Ectodermal cell (in vitro differentiated cells): ENCODE measurements around the gene NSUN3.
"Not testable (repeated sequence)": the region's sequence is repeated elsewhere in the genome, so short reads cannot be mapped to it uniquely, and the experiment has no call there.

Experiments used
- H3K27ac ChIP-seq: 2 replicates; pipeline ENCODE4 v1.7.0; 2013; ENCODE audit warnings: mild to moderate bottlenecking, low read depth, low read length; ENCODE audit not compliant: insufficient read depth, poor library complexity, severe bottlenecking
- H3K27me3 ChIP-seq: 2 replicates; pipeline ENCODE4 v1.7.0; 2013; ENCODE audit warnings: mild to moderate bottlenecking, low read length; ENCODE audit not compliant: insufficient read depth, control insufficient read depth, poor library complexity, severe bottlenecking
- H3K36me3 ChIP-seq: one replicate; pipeline ENCODE4 v1.7.0; 2013; ENCODE audit warnings: low read length; ENCODE audit not compliant: control insufficient read depth, insufficient read depth
- H3K4me1 ChIP-seq: one replicate; pipeline ENCODE4 v1.7.0; 2013; ENCODE audit warnings: low read length; ENCODE audit not compliant: control insufficient read depth, insufficient read depth
- H3K4me3 ChIP-seq: 2 replicates; pipeline ENCODE4 v1.7.0; 2013; ENCODE audit warnings: low read depth, low read length, control low read depth; ENCODE audit not compliant: insufficient read depth
- H3K9me3 ChIP-seq: 2 replicates; pipeline ENCODE4 v1.7.0; 2013; ENCODE audit warnings: mild to moderate bottlenecking, low read length, moderate library complexity; ENCODE audit not compliant: control insufficient read depth
- WGBS, 2 experiments: methylation state at CpG; one replicate each; pipeline ENCODE4 v1.1.7; 2013; ENCODE audit warnings: missing lambda C conversion rate in 2 of 2; 5-methylcytosine and 5-hydroxymethylcytosine counted together

The NSUN3 gene

GRCh38 chr3:94092086-94092485 lies 29.2 kb downstream of the NSUN3 start:
- Histone ChIP-seq H3K27ac (no peak overlapping the region), H3K36me3 (no peaks in the 10 kb centered on the region), H3K4me1 (no peaks in the 10 kb centered on the region), H3K9me3 (no peaks in the 10 kb centered on the region), H3K4me3 (no peak overlapping the region), H3K27me3 (no peaks in the 10 kb centered on the region)
- 87 to 100% methylated on average over 1 of the region's 1 CpG for WGBS, 2 experiments

- Histone ChIP-seq H3K36me3 (no peaks in the 10 kb centered on the region), H3K4me3 (no peak overlapping the region), H3K27me3 (no peaks in the 10 kb centered on the region), H3K4me1 (no peaks in the 10 kb centered on the region), H3K27ac (no peak overlapping the region), H3K9me3 (no peaks in the 10 kb centered on the region)
- 94 to 100% methylated on average over 1 of the region's 1 CpG for WGBS, 2 experiments
Observed at GRCh38 chr3:94093151-94093550, 30.3 kb downstream of the NSUN3 start.

- Histone ChIP-seq H3K27ac (no peak overlapping the region), H3K9me3 (no peaks in the 10 kb centered on the region), H3K27me3 (no peaks in the 10 kb centered on the region), H3K4me3 (no peak overlapping the region), H3K4me1 (no peaks in the 10 kb centered on the region), H3K36me3 (no peaks in the 10 kb centered on the region)
- 88% methylated on average over 2 of the region's 2 CpGs; no CpG with 5 or more reads in 1 of the 2 experiments for WGBS, 2 experiments
Observed at GRCh38 chr3:94095111-94095510, 32.2 kb downstream of the NSUN3 start.

- Histone ChIP-seq H3K36me3 (no peaks in the 10 kb centered on the region), H3K27me3 (no peaks in the 10 kb centered on the region), H3K4me3 (no peak overlapping the region), H3K9me3 (no peaks in the 10 kb centered on the region), H3K4me1 (no peaks in the 10 kb centered on the region), H3K27ac (no peak overlapping the region)
- WGBS, 2 experiments, result 88 to 95% methylated on average over 3 of the region's 3 CpGs
Observed at GRCh38 chr3:94098452-94098851, 35.6 kb downstream of the NSUN3 start.

GRCh38 chr3:94099311-94099710 lies 36.5 kb downstream of the NSUN3 start:
- H3K27me3 ChIP-seq, result no peaks in the 10 kb centered on the region
- 86 to 100% methylated on average over 1 of the region's 1 CpG for WGBS, 2 experiments
- H3K9me3 ChIP-seq, result no peaks in the 10 kb centered on the region
- H3K36me3 ChIP-seq, result no peaks in the 10 kb centered on the region
- H3K4me3 ChIP-seq, result no peak overlapping the region
- no peaks in the 10 kb centered on the region for H3K4me1 ChIP-seq
- no peak overlapping the region for H3K27ac ChIP-seq

GRCh38 chr3:94101860-94102259 lies 39.0 kb downstream of the NSUN3 start:
- no peaks in the 10 kb centered on the region for H3K4me1 ChIP-seq
- no peaks in the 10 kb centered on the region for H3K27me3 ChIP-seq
- 92 to 93% methylated on average over 3 of the region's 4 CpGs for WGBS, 2 experiments
- H3K9me3 ChIP-seq, result no peaks in the 10 kb centered on the region
- no peaks in the 10 kb centered on the region for H3K36me3 ChIP-seq
- no peak overlapping the region for H3K27ac ChIP-seq
- no peak overlapping the region for H3K4me3 ChIP-seq

GRCh38 chr3:94106268-94106667 lies 43.4 kb downstream of the NSUN3 start:
- H3K4me3 ChIP-seq, result no peak overlapping the region
- no peaks in the 10 kb centered on the region for H3K27me3 ChIP-seq
- no peak overlapping the region for H3K27ac ChIP-seq
- 96 to 97% methylated on average over 5 of the region's 5 CpGs for WGBS, 2 experiments
- no peaks in the 10 kb centered on the region for H3K4me1 ChIP-seq
- H3K9me3 ChIP-seq, result no peaks in the 10 kb centered on the region
- H3K36me3 ChIP-seq, result no peaks in the 10 kb centered on the region

GRCh38 chr3:94110232-94110631 lies 47.4 kb downstream of the NSUN3 start:
- not testable (repeated sequence) for H3K4me3 ChIP-seq, H3K4me1 ChIP-seq, H3K36me3 ChIP-seq, H3K27ac ChIP-seq, H3K27me3 ChIP-seq, H3K9me3 ChIP-seq

GRCh38 chr3:94110854-94111253 lies 48.0 kb downstream of the NSUN3 start:
- Histone ChIP-seq H3K4me3 (no peak overlapping the region), H3K4me1 (no peaks in the 10 kb centered on the region), H3K36me3 (peaks cover 4% of the 10 kb centered on the region), H3K27me3 (no peaks in the 10 kb centered on the region), H3K27ac (no peak overlapping the region), H3K9me3 (no peaks in the 10 kb centered on the region)

GRCh38 chr3:94114666-94115065 lies 51.8 kb downstream of the NSUN3 start:
- Histone ChIP-seq H3K4me3 (no peak overlapping the region), H3K27ac (no peak overlapping the region), H3K4me1 (no peaks in the 10 kb centered on the region), H3K36me3 (peaks cover 4% of the 10 kb centered on the region), H3K27me3 (no peaks in the 10 kb centered on the region), H3K9me3 (no peaks in the 10 kb centered on the region)
- 93 to 96% methylated on average over 5 of the region's 5 CpGs for WGBS, 2 experiments

- Histone ChIP-seq H3K4me1 (no peaks in the 10 kb centered on the region), H3K4me3 (no peak overlapping the region), H3K36me3 (peaks cover 4% of the 10 kb centered on the region), H3K9me3 (no peaks in the 10 kb centered on the region), H3K27ac (no peak overlapping the region), H3K27me3 (no peaks in the 10 kb centered on the region)
- WGBS, 2 experiments, result 78 to 79% methylated on average over 5 to 6 of the region's 6 CpGs
Observed at GRCh38 chr3:94115482-94115881, 52.6 kb downstream of the NSUN3 start.
